ENCODE results near the gene TNN. TPM values are rescaled to one million over a fixed set of nuclear protein-coding genes. Genes with fewer than 3 reads are reported as not detected.

The TNN gene
- total RNA-seq, 1 experiment from 2014 or later: not detected

GRCh38 chr1:175036476-175036875, 31.2 kb upstream of the TNN start:
- no peak overlapping the region for H3K4me3 ChIP-seq (ENCODE audit: low read length)
- no peaks in the 10 kb centered on the region for H3K9me3 ChIP-seq (ENCODE audit: low read length)
- intact Hi-C loops (cut with micrococcal nuclease): no loop called here
- no peaks in the 10 kb centered on the region for H3K79me2 ChIP-seq (ENCODE audit: low read length)
- H3F3A ChIP-seq (ENCODE audit: low read length, unreplicated experiment): no peaks in the 10 kb centered on the region
- H3K27ac ChIP-seq (ENCODE audit: low read length): no peak overlapping the region
- no peak for DNase-seq
- no peak for ATAC-seq
- H2AFZ ChIP-seq (ENCODE audit: low read length): no peak overlapping the region
- no peak overlapping the region for H3K4me2 ChIP-seq (ENCODE audit: low read length)
- H3K9me2 ChIP-seq (replicated peaks; ENCODE audit: low read length): no peaks in the 10 kb centered on the region
- no peaks in the 10 kb centered on the region for H4K20me1 ChIP-seq (ENCODE audit: low read length)
- no TSS peak for BruUV-seq (replicated peaks)
- H3K9ac ChIP-seq (ENCODE audit: low read length): no peak overlapping the region
- no peak for TF ChIP-seq EZH2phosphoT487 (IDR thresholded peaks at IDR 0.05; ENCODE audit: borderline replicate concordance, low read length)
- no peak for TF ChIP-seq EZH2 (IDR thresholded peaks at IDR 0.05; ENCODE audit: low read length, unreplicated experiment)
- no peak for TF ChIP-seq CTCF (conservative IDR thresholded peaks at IDR 0.05; ENCODE audit: low read depth, low read length)
- H3K4me1 ChIP-seq (ENCODE audit: insufficient read depth, low read length): peaks cover 11% of the 10 kb centered on the region; the same call in 1 of the 2 replicates
- H3K36me3 ChIP-seq (ENCODE audit: low read depth, low read length): no peaks in the 10 kb centered on the region
- ChIA-PET CTCF (no interaction called here), POLR2A (ENCODE audit: unreplicated experiment) (no interaction called here)
- no peaks in the 10 kb centered on the region for H3K27me3 ChIP-seq (ENCODE audit: low read length)

- Histone ChIP-seq H3F3A (ENCODE audit: low read length, unreplicated experiment) (no peaks in the 10 kb centered on the region), H3K4me2 (ENCODE audit: low read length) (no peak overlapping the region), H4K20me1 (ENCODE audit: low read length) (no peaks in the 10 kb centered on the region), H3K9me3 (ENCODE audit: low read length) (no peaks in the 10 kb centered on the region), H3K27ac (ENCODE audit: low read length) (no peak overlapping the region), H3K4me3 (ENCODE audit: low read length) (no peak overlapping the region), H3K36me3 (ENCODE audit: low read depth, low read length) (no peaks in the 10 kb centered on the region), H3K79me2 (ENCODE audit: low read length) (no peaks in the 10 kb centered on the region), H3K9ac (ENCODE audit: low read length) (no peak overlapping the region), H3K4me1 (ENCODE audit: insufficient read depth, low read length) (peaks cover 11% of the 10 kb centered on the region; the same call in 1 of the 2 replicates), H2AFZ (ENCODE audit: low read length) (no peak overlapping the region), H3K9me2 (replicated peaks; ENCODE audit: low read length) (no peaks in the 10 kb centered on the region), H3K27me3 (ENCODE audit: low read length) (no peaks in the 10 kb centered on the region)
- ATAC-seq: no peak
- TF ChIP-seq EZH2phosphoT487 (IDR thresholded peaks at IDR 0.05; ENCODE audit: borderline replicate concordance, low read length) (no peak), CTCF (conservative IDR thresholded peaks at IDR 0.05; ENCODE audit: low read depth, low read length) (no peak), EZH2 (IDR thresholded peaks at IDR 0.05; ENCODE audit: low read length, unreplicated experiment) (no peak)
- ChIA-PET CTCF (no interaction called here), POLR2A (ENCODE audit: unreplicated experiment) (no interaction called here)
- no TSS peak for BruUV-seq (replicated peaks)
- intact Hi-C loops (cut with micrococcal nuclease): no loop called here
- DNase-seq: no peak
These were observed 30.2 kb upstream of the TNN start for GRCh38 chr1:175037416-175037815.

- H2AFZ ChIP-seq (ENCODE audit: low read length): no peak overlapping the region
- no peaks in the 10 kb centered on the region for H3K36me3 ChIP-seq (ENCODE audit: low read depth, low read length)
- H3F3A ChIP-seq (ENCODE audit: low read length, unreplicated experiment): no peaks in the 10 kb centered on the region
- H3K4me3 ChIP-seq (ENCODE audit: low read length): no peak overlapping the region
- TF ChIP-seq EZH2 (IDR thresholded peaks at IDR 0.05; ENCODE audit: low read length, unreplicated experiment) (no peak), CTCF (conservative IDR thresholded peaks at IDR 0.05; ENCODE audit: low read depth, low read length) (no peak), EZH2phosphoT487 (IDR thresholded peaks at IDR 0.05; ENCODE audit: borderline replicate concordance, low read length) (no peak)
- intact Hi-C loops (cut with micrococcal nuclease): no loop called here
- H3K4me1 ChIP-seq (ENCODE audit: insufficient read depth, low read length): no peaks in the 10 kb centered on the region
- DNase-seq: no peak
- H3K79me2 ChIP-seq (ENCODE audit: low read length): no peaks in the 10 kb centered on the region
- no peaks in the 10 kb centered on the region for H4K20me1 ChIP-seq (ENCODE audit: low read length)
- ChIA-PET CTCF (no interaction called here), POLR2A (ENCODE audit: unreplicated experiment) (no interaction called here)
- H3K27ac ChIP-seq (ENCODE audit: low read length): no peak overlapping the region
- no peak overlapping the region for H3K4me2 ChIP-seq (ENCODE audit: low read length)
- BruUV-seq (replicated peaks): no TSS peak
- no peaks in the 10 kb centered on the region for H3K27me3 ChIP-seq (ENCODE audit: low read length)
- H3K9me2 ChIP-seq (replicated peaks; ENCODE audit: low read length): no peaks in the 10 kb centered on the region
- no peaks in the 10 kb centered on the region for H3K9me3 ChIP-seq (ENCODE audit: low read length)
- no peak overlapping the region for H3K9ac ChIP-seq (ENCODE audit: low read length)
- no peak for ATAC-seq
These were observed 27.2 kb upstream of the TNN start for GRCh38 chr1:175040324-175040879.
